DND-41 (cell line): ENCODE measurements around the gene IL1RAPL2.

Experiments used
- ATAC-seq: fragments of 200-7000 bp; cut with Tn5 transposase; 3 replicates; pipeline ENCODE4 v1.9.1; 2021; ENCODE audit warnings: low read depth; ENCODE audit not compliant: insufficient read depth
- DNase-seq: peaks from one replicate; pipeline ENCODE4 v3.0.0-alpha.2; 2020
- H2AFZ ChIP-seq: 2 replicates; pipeline ENCODE4 v1.6.0; 2012; ENCODE audit warnings: low read depth, low read length
- H3K27ac ChIP-seq: 2 replicates; pipeline ENCODE4 v1.5.1; 2012; ENCODE audit warnings: low read length, inconsistent platforms
- H3K27me3 ChIP-seq: fragments of 200-600 bp; sonication (generic); 2 replicates; pipeline ENCODE4 v1.6.0; 2012; ENCODE audit warnings: low read length, mild to moderate bottlenecking, inconsistent platforms; ENCODE audit not compliant: insufficient read depth, poor library complexity
- H3K36me3 ChIP-seq: 2 replicates; pipeline ENCODE4 v1.5.1; 2012; ENCODE audit warnings: low read length, inconsistent platforms; ENCODE audit not compliant: insufficient read depth
- H3K4me1 ChIP-seq: 2 replicates; pipeline ENCODE4 v1.5.1; 2012; ENCODE audit warnings: mild to moderate bottlenecking, low read length; ENCODE audit not compliant: insufficient read depth
- H3K4me2 ChIP-seq: 2 replicates; pipeline ENCODE4 v1.6.0; 2012; ENCODE audit warnings: mild to moderate bottlenecking, moderate library complexity, low read length, inconsistent platforms; ENCODE audit not compliant: insufficient read depth
- H3K4me3 ChIP-seq, 2 experiments: fragments of 200-600 bp in 1 of 2; shearing (Covaris generic) in 1 of 2; 2 replicates each; pipeline ENCODE4 v1.5.1; 2012 to 2016; ENCODE audit warnings: inconsistent platforms in 2 of 2, low read length in 2 of 2, mild to moderate bottlenecking in 2 of 2, low read depth in 1 of 2, moderate library complexity in 1 of 2
- H3K79me2 ChIP-seq: 2 replicates; pipeline ENCODE4 v1.6.0; 2012; ENCODE audit warnings: low read length, inconsistent platforms; ENCODE audit not compliant: insufficient read depth
- H3K9ac ChIP-seq: 2 replicates; pipeline ENCODE4 v1.6.0; 2012; ENCODE audit warnings: low read depth, mild to moderate bottlenecking, inconsistent platforms, low read length, moderate library complexity
- H3K9me3 ChIP-seq: 2 replicates; pipeline ENCODE4 v1.5.1; 2012; ENCODE audit warnings: low read length, moderate library complexity, mild to moderate bottlenecking, inconsistent platforms; ENCODE audit not compliant: insufficient read depth, severe bottlenecking
- H4K20me1 ChIP-seq: 2 replicates; pipeline ENCODE4 v1.6.0; 2012; ENCODE audit warnings: low read length; ENCODE audit not compliant: insufficient read depth
- EZH2 ChIP-seq: IDR thresholded peaks from 3 replicates; pipeline ENCODE4 v1.6.1; 2012; ENCODE audit warnings: borderline replicate concordance, low read depth, mild to moderate bottlenecking, moderate library complexity, low read length, inconsistent platforms; ENCODE audit not compliant: severe bottlenecking
- TF ChIP-seq, protein P1 (sequence below): IDR thresholded peaks from 2 replicates; pipeline ENCODE4 v1.5.1; 2012; ENCODE audit warnings: borderline replicate concordance, low read length, moderate library complexity, mild to moderate bottlenecking; ENCODE audit not compliant: poor library complexity, severe bottlenecking; ENCODE audit errors: extremely low read depth

IL1RAPL2 gene

DNA sequence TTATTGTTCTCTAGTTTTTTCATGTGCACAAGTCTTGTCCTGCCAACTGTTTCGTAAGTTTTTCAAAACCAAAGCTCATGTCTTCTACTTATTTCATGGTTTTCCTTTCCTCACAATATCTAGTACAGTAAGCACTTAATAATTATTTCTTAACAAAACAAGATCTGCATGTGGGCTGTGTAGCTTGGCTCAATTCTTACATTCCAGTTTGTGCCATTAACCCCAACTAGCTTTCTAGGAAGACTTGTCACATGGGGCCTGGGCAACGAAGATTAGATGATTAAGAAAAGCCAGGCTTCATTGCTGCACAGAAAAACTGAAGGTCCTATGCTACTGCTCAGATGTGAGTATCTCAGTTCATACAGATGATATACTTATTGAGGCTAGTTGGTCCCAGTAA lies 809.8 kb downstream of the IL1RAPL2 start:
- Histone ChIP-seq H3K27ac (no peak overlapping the region), H3K36me3 (no peaks in the 10 kb centered on the region), H3K27me3 (no peaks in the 10 kb centered on the region), H4K20me1 (no peaks in the 10 kb centered on the region), H3K9ac (no peak overlapping the region), H3K4me1 (no peaks in the 10 kb centered on the region), H2AFZ (no peak overlapping the region), H3K4me2 (no peak overlapping the region), H3K4me3 (no peak overlapping the region), H3K79me2 (no peaks in the 10 kb centered on the region), H3K9me3 (no peaks in the 10 kb centered on the region)
- ATAC-seq (no peak), DNase-seq (no peak)
- TF ChIP-seq EZH2 = no peak
- TF ChIP-seq, protein P1, sequence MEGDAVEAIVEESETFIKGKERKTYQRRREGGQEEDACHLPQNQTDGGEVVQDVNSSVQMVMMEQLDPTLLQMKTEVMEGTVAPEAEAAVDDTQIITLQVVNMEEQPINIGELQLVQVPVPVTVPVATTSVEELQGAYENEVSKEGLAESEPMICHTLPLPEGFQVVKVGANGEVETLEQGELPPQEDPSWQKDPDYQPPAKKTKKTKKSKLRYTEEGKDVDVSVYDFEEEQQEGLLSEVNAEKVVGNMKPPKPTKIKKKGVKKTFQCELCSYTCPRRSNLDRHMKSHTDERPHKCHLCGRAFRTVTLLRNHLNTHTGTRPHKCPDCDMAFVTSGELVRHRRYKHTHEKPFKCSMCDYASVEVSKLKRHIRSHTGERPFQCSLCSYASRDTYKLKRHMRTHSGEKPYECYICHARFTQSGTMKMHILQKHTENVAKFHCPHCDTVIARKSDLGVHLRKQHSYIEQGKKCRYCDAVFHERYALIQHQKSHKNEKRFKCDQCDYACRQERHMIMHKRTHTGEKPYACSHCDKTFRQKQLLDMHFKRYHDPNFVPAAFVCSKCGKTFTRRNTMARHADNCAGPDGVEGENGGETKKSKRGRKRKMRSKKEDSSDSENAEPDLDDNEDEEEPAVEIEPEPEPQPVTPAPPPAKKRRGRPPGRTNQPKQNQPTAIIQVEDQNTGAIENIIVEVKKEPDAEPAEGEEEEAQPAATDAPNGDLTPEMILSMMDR = no peak

DNA sequence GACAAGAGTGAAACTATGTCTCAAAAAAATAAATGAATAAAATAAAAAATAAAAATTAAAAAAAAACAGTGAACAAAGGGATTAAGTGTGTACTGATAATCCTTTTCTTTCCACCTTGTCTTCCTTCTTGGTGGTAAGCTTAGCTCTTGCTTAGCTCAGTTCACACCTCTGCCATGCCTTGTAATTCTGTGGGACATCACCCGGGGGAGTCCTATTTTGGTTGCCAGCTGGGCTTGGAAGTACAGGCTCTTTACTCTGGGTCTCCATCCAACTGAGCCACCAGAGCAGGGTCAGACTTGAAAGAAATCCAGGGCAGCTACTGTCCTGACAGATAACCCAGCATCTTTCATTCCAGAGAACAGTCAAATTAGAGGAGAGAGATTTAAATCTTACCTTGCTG lies 858.7 kb downstream of the IL1RAPL2 start:
- no peaks in the 10 kb centered on the region for H3K4me1 ChIP-seq
- DNase-seq = no peak
- H3K27ac ChIP-seq = no peak overlapping the region
- H2AFZ ChIP-seq = no peak overlapping the region
- no peaks in the 10 kb centered on the region for H4K20me1 ChIP-seq
- H3K27me3 ChIP-seq = no peaks in the 10 kb centered on the region
- TF ChIP-seq EZH2 = no peak
- TF ChIP-seq, protein P1 = no peak
- H3K4me2 ChIP-seq = no peak overlapping the region
- no peaks in the 10 kb centered on the region for H3K79me2 ChIP-seq
- ATAC-seq = no peak
- H3K36me3 ChIP-seq = no peaks in the 10 kb centered on the region
- no peak overlapping the region for H3K9ac ChIP-seq
- no peak overlapping the region for H3K4me3 ChIP-seq
- H3K9me3 ChIP-seq = no peaks in the 10 kb centered on the region

DNA sequence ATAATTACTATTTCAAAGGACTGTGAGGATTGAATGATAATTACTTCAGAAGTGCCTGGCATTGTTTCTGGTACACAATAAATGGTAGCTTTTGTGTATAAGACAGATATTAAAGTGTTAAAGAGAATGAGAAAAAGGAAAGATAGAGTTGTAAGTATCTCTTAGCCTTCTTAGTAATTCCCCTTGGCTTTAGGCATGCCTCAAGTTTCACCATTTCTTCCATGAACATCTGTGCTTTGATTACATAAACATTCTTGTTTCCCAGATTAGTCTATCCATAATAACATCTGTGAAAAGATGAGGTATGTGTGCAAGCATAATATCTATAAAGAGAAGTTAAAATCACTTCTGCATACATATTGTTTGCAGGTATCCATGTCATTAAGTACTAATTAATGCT lies 885.4 kb downstream of the IL1RAPL2 start:
- no peak overlapping the region for H3K4me2 ChIP-seq
- H3K9me3 ChIP-seq = no peaks in the 10 kb centered on the region
- H3K27ac ChIP-seq = no peak overlapping the region
- ATAC-seq (no peak), DNase-seq (no peak)
- no peak overlapping the region for H3K4me3 ChIP-seq
- no peak for TF ChIP-seq EZH2
- TF ChIP-seq, protein P1 = no peak
- no peaks in the 10 kb centered on the region for H3K36me3 ChIP-seq
- no peaks in the 10 kb centered on the region for H3K4me1 ChIP-seq
- H3K27me3 ChIP-seq = no peaks in the 10 kb centered on the region
- no peak overlapping the region for H2AFZ ChIP-seq
- no peaks in the 10 kb centered on the region for H4K20me1 ChIP-seq
- H3K79me2 ChIP-seq = no peaks in the 10 kb centered on the region
- H3K9ac ChIP-seq = no peak overlapping the region

DNA sequence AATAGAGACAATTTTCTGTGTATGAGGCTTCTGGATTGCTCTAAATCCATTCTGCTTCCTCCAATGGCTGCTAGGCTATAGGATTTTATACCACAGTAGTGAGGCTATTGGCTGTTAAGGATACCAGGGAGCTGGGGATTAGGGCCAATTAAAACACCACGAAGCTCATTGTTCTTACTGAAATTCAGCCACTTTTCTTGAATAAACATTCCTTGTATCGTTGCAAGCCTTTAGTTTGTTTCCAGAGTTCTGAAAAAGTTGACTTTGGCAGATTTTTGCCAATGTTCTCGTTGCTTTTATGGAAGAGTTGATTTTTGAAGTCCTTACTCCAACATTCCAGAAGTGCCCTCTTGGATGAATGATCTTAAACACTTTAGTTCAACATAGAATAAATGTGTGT lies 892.8 kb downstream of the IL1RAPL2 start:
- H3K9ac ChIP-seq = no peak overlapping the region
- H3K27me3 ChIP-seq = no peaks in the 10 kb centered on the region
- ATAC-seq (no peak), DNase-seq (no peak)
- H3K36me3 ChIP-seq = no peaks in the 10 kb centered on the region
- no peaks in the 10 kb centered on the region for H3K9me3 ChIP-seq
- no peaks in the 10 kb centered on the region for H3K79me2 ChIP-seq
- H3K27ac ChIP-seq = no peak overlapping the region
- H4K20me1 ChIP-seq = no peaks in the 10 kb centered on the region
- no peak overlapping the region for H3K4me3 ChIP-seq
- no peaks in the 10 kb centered on the region for H3K4me1 ChIP-seq
- no peak overlapping the region for H3K4me2 ChIP-seq
- H2AFZ ChIP-seq = no peak overlapping the region
- no peak for TF ChIP-seq EZH2
- TF ChIP-seq, protein P1 = no peak
